ENCODE results near the gene NOL7. TPM values are rescaled to one million over a fixed set of nuclear protein-coding genes. Genes with fewer than 3 reads are reported as not detected.

NOL7 gene
- total RNA-seq (10 to 100 TPM; 87.6 to 92.9 TPM), polyA plus RNA-seq (ENCODE audit: insufficient read depth, low read depth, low replicate concordance) (74.4 TPM)
- long read RNA-seq, donor 1, transcript NOL7-202 (8 exons, 1,184 nt), result major isoform, 58 of 76 reads
- long read RNA-seq, donor 1, partial matches to known transcripts, result 5 of 76 reads
- long read RNA-seq, donor 1, other reads (novel, unspliced or antisense), result 8 of 76 reads
- long read RNA-seq, donor 2, transcript NOL7-202 (8 exons, 1,184 nt), result major isoform, 31 of 62 reads
- long read RNA-seq, donor 2, partial matches to known transcripts, result 25 of 62 reads
- long read RNA-seq, donor 2, other reads (novel, unspliced or antisense), result 5 of 62 reads

- DNase-seq, result peak; percentile 98
- no peaks in the 10 kb centered on the region for H3K36me3 ChIP-seq (ENCODE audit: low read depth, missing control alignments)
- H3K9me3 ChIP-seq, result no peaks in the 10 kb centered on the region
- H3K27me3 ChIP-seq, result no peaks in the 10 kb centered on the region
- peak; percentile 83 to 99 (median 98) for TF ChIP-seq CTCF (IDR thresholded peaks at IDR 0.05)
- TF ChIP-seq POLR2A (IDR thresholded peaks at IDR 0.05), result peak; percentile 34
- intact Hi-C loops (cut with DNase I; ENCODE audit: low total_unique reads), result no loop called here
- peak within 1 kb of the TSS; percentile 92 to 94 for H3K4me3 ChIP-seq
- peaks cover 9% of the 10 kb centered on the region for H3K4me1 ChIP-seq
- H3K27ac ChIP-seq, result peak within 1 kb of the TSS; percentile 81 to 93
- whole genome bisulfite sequencing, 2 donors, result 1% methylated on average over 34 to 71 of the region's 85 CpGs
Measured at GRCh38 chr6:13614926-13615791, at the start of gene NOL7. Gene NOL7 (plus strand): TSS chr6:13615335. CDS start chr6:13615359, 24 bp downstream.

DNA sequence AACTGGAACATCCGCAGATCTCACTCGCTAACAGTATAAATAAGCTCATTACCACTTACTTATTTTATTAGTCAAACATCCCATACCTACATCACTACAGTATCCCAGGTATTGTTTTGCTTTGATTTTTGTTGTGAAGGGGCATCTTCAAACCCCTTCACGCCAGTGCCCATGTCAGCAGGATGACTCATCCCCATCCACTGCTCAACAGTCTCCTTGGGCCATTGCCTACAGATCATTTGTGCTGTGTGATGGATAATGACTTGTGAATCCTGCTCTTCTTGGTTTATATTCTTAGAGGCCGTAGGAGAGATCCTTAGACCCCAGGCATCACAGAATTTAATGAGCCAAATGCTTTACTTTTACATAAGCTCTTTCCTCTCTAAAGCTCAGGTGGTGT lies 49.2 kb upstream of the NOL7 start:
- DNase-seq, result no peak

DNA sequence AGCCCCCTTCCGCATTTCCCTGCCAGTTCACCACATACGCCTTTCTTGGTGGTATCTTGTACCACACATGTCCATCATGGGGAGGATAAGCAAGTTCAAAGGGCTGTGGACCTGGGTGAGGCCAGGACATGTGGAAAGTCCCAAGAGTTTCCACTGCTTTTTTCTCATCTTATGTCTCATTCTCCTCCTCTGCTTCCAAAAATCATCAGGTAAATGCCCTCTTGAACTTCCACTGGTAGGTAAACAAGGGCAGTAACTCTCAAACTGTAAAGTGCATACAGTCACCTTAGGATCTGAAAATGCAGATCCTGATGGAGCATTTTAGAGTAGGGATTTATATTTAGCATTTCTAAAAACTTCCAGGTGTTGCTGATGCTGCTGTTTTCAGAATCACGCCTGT lies 48.6 kb upstream of the NOL7 start:
- Histone ChIP-seq H3K4me3 (no peak overlapping the region), H3K9me3 (no peaks in the 10 kb centered on the region), H3K36me3 (ENCODE audit: low read depth, missing control alignments) (no peaks in the 10 kb centered on the region), H3K27me3 (no peaks in the 10 kb centered on the region), H3K27ac (no peak overlapping the region), H3K4me1 (no peaks in the 10 kb centered on the region)
- no peak for DNase-seq
- TF ChIP-seq POLR2A (IDR thresholded peaks at IDR 0.05) (no peak), CTCF (IDR thresholded peaks at IDR 0.05) (no peak)
- intact Hi-C loops (cut with DNase I; ENCODE audit: low total_unique reads), result no loop called here
- WGBS, 2 donors, result 90 to 94% methylated on average over 3 of the region's 3 CpGs

More for the DNA sequence above, 49.2 kb upstream of the NOL7 start:
- 96 to 97% methylated on average over 4 of the region's 4 CpGs for WGBS, 2 donors
- no peaks in the 10 kb centered on the region for H3K36me3 ChIP-seq (ENCODE audit: low read depth, missing control alignments)
- intact Hi-C loops (cut with DNase I; ENCODE audit: low total_unique reads), result no loop called here
- H3K4me1 ChIP-seq, result no peaks in the 10 kb centered on the region
- TF ChIP-seq CTCF (IDR thresholded peaks at IDR 0.05), result no peak
- no peak for TF ChIP-seq POLR2A (IDR thresholded peaks at IDR 0.05)
- no peaks in the 10 kb centered on the region for H3K9me3 ChIP-seq
- H3K27ac ChIP-seq, result no peak overlapping the region
- no peaks in the 10 kb centered on the region for H3K27me3 ChIP-seq
- H3K4me3 ChIP-seq, result no peak overlapping the region

- Histone ChIP-seq H3K9me3 (no peaks in the 10 kb centered on the region), H3K27me3 (no peaks in the 10 kb centered on the region), H3K27ac (no peak overlapping the region), H3K4me3 (no peak overlapping the region), H3K36me3 (ENCODE audit: low read depth, missing control alignments) (no peaks in the 10 kb centered on the region), H3K4me1 (peaks cover 5% of the 10 kb centered on the region)
- WGBS, 2 donors, result 93% methylated on average over 5 of the region's 5 CpGs
- TF ChIP-seq POLR2A (IDR thresholded peaks at IDR 0.05), result no peak
- no peak for TF ChIP-seq CTCF (IDR thresholded peaks at IDR 0.05)
- no peak for DNase-seq
- intact Hi-C loops (cut with DNase I; ENCODE audit: low total_unique reads), result no loop called here
Measured at GRCh38 chr6:13568970-13569369, 46.2 kb upstream of the NOL7 start.
